ENCODE data around the gene OTOGL.
"Not testable (repeated sequence)": the region's sequence is repeated elsewhere in the genome, so short reads cannot be mapped to it uniquely, and the experiment has no call there.

OTOGL gene

DNA sequence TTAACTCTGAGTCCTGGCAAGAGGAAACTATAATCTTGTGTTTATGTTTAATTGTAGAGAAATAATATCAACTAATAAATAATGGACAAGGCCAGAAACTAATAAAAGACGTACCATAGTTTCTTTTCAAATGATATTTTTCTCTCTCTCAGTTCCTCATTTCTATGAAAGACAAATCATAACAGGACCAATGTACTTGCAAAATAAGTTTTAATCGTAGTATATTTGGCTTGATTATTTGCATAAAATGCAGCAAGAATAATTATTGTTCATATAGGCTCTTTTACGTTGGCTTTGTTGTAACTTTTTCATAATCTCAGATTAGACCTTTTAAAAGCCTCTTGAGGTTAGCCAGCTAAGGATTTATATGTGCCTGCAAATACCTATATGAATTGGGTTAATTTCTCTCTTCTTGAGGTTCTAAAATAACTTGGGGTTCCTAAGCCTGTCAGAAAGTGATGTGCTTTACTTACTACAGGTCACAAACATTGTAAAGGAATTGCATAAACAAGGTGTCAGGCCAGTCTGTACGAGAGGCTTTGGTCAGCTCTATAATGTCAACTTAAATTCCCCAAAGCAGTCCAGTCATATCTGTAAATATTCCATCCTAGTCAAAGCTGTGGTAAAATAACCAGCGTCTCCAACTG lies 191.9 kb downstream of the OTOGL start:
- DNase-seq: no peak

DNA sequence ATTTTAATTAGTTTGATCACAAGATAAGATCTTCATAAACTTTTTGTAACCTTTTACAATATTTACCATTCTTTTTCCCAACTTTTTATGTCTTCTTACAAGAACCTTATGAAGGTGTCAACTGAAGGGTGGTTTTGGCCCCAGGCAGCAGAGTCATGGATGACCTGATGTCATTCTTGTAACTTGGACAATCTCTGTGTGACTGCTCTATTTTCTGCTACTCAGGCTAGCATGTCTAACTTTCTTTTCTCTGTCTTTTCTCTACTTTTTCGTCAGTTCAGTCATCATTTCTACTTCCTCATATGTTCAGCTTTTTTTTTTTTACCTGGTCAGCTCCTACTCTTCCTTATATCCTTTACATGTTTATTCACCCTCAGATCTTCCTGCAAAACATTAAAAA lies 194.0 kb downstream of the OTOGL start:
- DNase-seq: no peak

DNA sequence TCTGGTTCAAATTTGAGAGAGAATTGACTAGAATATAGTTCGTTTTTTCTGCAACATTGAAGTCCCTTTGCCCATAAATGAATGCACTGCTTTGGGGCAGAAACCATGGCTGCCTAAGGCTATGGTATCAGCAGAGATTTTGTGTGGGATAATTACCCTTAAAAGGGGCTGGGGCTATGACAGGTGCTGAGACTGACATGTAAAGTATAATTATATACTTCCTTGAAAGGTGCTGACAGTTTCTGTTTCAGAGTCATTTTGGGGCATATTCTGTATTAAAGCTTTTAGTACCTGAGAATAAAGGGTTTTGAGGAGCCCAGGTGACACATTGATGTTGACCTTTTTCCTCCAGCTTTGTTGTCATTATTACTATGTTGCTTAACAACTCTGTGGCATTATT lies 194.4 kb downstream of the OTOGL start:
- no peak for DNase-seq

DNA sequence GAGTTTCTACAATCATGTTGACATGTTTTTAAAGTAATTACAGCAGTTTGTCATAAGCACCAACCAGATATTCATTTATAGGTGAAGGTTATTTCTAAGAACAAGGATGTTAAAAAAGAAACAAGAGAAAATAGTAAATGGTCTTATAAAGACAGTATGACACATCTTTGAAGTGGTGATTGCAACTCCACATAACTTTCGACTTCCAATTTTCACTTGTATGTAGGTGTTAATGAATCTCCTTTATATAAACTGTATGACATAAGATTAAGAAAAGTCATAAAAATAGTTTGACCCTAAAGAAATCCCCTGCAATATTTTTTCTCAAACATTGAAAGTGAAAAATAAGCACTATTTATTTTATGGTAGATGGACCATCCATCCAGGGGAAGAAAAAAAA lies 199.9 kb downstream of the OTOGL start:
- DNase-seq: no peak

DNA sequence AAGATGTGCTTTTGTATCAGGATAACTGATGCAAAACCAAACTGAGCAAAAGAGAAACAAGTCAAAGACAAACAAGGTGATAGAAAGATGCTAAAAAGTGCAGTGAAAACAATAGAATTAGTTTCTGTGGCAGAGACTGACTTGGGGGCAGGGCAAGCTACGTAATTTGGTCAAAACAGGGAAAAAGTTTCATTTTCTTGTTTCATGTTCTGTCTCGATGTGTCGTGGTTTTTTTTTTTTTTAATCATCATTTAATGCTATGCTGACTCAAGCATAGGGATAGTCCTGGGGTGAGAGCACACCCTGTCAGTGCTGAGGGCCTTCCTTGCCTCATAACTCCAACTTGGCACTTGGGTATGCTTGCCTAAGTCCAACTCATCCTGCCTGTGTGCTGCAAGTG lies 200.6 kb downstream of the OTOGL start:
- DNase-seq: no peak

DNA sequence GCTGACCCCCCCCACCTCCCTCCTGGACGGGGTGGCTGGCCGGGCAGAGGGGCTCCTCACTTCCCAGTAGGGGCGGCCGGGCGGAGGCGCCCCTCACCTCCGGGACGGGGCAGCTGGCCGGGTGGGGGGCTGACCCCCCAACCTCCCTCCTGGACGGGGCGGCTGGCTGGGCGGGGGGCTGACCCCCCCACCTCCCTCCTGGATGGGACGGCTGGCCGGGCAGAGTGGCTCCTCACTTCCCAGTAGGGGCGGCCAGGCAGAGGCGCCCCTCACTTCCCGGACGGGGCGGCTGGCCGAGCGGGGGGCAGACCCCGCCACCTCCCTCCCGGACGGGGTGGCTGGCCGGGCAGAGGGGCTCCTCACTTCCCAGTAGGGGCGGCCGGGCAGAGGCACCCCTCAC lies 208.1 kb downstream of the OTOGL start:
- not testable (repeated sequence) for DNase-seq

DNA sequence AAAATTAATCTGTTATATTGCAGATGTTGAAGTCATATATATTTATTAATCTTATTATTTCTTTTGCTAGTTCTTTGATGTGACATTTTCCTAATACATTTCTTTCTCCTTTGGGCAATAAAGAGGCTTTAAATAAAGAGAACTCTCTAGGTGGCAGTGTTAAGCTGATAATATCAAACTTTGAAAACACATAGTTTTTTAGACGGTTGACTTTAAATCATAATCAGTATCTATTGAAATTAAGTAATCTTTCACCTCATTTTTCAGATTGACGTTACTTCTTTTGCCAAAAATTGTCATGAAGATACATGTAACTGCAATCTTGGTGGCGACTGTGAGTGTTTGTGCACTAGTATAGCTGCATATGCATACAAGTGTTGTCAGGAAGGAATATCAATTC lies 213.9 kb downstream of the OTOGL start:
- DNase-seq: no peak

DNA sequence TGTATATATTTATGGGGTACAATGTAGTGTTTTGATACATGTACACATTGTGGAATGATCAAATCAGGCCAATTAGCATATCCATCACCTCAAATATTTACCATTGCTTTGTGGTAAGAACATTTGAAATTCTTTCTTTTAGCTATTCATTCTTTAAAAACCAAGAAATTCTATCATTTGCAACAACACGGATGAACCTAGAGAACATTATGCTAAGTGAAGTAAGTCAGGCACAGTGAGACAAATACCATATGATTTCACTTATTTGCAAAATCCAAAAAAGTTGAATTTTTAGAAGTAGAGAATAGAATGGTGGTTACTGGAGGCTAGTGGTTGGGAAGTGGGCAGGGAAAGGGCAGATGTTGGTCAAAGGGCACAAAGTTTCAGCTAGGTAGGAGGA lies 215.4 kb downstream of the OTOGL start:
- no peak for DNase-seq

DNA sequence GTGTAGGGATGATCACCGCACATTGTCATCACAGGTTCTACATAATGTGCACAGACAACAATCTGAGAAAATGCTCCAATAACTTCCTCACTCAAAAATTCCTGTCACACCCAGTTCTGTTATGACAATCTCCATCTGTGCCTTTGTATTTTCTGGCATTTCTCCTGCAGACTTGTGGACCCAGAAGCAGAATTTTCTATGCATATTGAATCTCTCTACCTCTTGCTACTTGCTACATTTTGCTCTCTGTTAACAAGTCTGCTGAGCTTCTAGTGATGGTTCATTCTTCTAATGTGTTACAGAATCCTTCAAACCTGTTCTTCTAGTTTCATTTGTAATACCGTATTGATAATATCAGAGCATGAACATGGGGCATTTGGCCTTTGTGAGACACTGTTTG lies 216.9 kb downstream of the OTOGL start:
- no peak for DNase-seq

DNA sequence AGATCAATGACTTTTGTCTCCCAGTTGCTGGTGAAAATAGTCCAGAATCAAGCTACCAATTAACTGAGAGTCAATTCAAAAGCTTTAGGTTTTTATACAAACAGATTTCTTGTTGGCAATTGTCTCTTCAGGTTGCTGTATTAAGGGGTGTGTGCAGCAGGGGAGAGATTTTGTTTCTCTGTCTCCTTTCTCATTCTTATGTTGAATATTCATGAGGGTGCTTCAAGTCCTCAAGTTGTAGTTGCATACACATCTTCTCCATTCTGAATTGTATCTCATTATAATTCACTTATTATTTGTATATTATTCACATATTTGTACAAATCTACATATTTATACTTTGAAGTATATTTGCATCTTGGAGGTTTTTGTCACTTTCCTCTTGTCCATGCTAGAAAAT lies 218.0 kb downstream of the OTOGL start:
- DNase-seq: no peak

DNA sequence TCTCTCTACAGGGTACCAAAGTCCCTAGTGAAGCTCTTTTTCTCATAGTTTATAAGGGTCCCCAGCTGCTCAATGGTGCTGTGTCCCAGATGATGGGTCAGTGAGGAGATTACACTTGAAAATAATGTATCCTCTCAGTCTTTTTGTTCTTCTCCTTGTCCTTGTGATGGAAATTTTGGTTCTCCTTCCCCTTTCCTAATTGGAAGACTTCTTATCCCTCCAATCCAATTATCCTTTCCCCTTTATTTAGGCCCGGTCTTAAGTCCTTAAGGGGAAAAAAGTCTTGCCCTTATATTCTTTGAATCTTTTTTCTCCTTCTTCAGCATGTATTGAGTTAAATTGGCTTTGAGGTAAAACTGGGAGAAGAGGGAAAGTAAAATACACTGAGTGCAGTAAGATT lies 218.6 kb downstream of the OTOGL start:
- DNase-seq: no peak

DNA sequence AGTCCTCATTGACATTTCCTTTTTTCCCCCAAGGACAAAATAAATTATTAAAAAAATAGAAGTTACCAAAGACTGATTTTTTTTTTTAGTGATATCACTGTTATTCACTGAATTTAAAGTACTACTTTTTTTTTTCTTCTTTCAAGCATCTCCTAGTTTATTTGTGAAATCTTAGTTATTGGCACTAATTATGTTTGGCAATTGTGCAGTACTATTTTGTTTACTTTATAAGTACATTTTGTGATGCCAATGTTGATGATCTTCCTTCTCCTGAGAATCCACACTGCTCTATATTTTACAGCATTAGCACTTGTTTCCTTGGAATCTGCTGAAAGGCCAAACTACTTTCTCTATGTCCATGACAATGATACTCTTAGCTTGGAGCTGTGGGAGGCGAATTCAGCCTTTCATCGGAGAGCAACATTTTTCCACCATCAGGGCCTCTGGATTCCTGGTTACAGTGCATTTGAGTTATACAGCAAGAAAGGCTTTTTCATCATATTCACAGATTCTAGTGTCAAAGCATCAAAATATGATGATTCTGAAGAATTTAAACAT lies 220.9 kb downstream of the OTOGL start:
- no peak for DNase-seq

DNA sequence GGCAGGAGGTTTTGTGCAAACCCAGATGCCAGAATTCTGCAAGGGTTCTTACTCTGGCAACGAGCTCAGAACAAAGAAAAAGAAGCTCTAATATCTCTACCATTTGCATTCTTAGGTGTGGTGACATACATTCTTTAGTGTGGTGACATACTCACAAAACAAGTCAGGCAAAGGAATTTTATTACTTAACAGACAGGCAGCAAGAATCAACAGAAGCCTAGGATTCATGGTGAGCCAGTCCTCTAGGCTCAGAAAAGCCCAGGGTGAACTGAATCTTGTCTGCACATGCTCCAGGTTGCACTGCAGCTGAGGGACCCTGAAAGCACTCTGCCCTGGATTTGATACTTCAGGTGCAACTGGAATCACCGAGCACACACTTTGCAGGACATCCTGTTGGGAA lies 222.3 kb downstream of the OTOGL start:
- DNase-seq: no peak

DNA sequence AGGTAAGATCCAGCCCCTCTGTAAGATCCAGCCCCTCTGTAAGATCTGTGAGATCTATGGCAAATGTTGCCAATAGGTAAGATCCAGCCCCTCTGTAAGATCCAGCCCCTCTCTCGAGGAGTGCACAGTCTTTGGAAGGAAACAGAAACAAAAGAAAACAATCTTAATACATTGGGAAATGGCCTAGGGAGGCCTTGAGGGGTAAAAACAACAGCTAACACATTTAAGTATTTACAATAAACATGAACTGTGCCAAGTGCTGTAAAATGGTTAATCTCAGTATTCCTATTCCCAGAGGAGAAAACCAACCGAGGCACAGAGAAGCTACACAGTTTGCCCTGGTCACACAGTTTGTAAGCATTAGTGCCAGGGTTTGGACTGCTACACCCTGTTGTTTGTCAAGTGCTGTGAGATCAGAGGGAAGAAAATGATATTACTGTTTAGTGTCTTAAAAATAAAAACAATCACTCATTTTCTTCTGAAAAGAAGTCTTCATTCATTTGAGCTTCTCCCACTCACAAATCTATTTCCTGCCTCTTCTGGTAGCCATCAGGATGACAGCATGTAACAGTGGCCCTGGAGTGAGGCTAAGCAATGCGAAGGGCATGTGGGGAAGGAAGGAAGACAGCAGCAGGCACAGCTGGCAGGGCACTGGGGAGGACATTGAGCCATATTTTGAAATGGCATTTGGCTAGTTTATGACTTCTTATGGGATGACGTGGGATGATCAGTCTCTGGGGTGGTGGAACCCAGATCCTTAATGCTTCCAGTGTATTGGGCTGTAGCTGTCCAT lies 226.0 kb downstream of the OTOGL start:
- no peak for DNase-seq

DNA sequence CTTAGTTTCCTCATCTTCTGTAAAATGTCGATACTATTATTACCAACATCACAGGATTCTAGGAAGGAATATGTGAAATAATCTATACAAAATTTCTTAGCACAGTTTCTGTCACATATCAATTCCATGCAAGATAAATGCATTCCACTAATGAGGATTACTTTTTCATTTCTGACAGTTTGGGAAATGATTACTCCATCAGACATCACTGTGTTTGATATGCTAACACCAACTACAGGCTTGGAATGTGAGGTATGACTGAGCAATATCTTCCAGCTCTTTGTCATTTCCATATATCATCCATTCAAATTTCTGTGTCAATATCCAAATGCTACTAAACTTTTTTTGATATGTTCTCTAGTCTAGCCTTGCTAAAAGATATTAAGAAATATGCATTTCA lies 233.5 kb downstream of the OTOGL start:
- no peak for DNase-seq

DNA sequence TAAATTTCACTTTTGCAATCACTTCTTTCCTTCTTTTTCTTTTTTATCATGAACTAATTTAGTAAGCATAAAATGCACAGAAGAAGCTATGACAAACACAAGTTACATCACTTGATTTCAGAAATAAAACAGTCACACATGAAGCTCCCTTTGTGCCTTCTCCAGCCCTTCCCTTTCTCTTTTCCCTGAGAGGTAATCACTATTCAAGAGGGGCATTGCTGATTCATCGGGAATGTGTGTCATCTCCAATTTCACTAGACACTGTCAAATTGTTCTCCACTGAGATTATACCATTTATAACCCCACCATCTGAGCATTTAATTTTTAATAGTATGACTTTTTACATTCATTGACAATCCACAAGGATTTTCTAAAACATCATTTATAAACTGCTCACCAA lies 253.1 kb downstream of the OTOGL start:
- no peak for DNase-seq

DNA sequence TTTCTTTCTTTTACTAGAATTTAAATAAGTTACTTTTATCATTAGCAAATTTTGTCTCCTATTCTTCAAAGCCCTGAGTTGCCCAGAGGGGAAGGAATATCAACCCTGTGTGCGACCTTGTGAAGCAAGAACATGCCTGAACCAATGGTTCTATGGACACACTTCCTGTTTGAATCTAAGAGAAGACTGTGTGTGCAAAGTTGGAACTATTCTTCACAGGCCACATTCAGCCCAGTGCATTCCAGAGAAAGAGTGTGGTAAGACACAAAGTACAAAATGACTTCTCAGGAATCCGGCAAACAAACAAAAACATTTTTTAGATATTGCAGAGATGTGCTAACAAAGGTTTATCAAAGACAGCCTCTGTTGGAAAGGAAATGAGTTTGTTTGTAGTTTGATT lies 253.9 kb downstream of the OTOGL start:
- DNase-seq: no peak

DNA sequence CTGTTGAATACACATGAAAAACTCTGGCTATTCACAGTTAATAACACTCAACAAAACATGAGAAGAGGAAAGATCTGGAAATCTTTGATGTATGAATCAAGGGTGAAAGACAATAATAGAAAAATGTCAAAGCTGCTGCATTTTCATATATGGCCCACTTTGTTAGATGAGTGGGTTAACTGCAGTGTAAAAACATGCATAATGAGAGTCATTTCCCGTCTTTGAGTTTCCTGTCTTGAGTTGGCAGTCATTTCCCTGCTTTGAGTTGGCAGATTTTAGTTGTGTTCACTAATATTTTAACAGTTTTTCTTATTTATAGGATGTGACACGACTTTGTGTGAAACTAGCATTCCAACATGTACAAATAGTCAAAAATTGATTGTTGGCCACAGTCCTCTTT lies 256.8 kb downstream of the OTOGL start:
- no peak for DNase-seq

DNA sequence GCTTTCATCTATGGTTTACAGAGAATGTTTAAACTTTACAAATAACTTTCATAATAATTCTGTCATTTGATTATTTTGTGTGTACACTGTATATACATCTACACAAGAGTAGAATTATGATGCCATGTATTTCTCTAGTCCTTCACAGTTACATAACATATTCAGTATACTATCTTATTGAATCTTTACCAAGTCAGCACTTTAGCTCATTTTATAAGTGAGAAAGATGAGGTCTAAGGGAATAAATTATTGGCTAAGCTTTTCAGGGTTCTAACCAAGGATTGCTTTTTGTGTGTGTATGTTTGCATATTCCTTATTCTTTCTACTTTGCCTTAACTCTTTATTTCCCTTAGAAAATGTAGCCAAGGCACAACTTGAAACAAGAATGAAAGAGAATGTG lies 260.4 kb downstream of the OTOGL start:
- DNase-seq: no peak

DNA sequence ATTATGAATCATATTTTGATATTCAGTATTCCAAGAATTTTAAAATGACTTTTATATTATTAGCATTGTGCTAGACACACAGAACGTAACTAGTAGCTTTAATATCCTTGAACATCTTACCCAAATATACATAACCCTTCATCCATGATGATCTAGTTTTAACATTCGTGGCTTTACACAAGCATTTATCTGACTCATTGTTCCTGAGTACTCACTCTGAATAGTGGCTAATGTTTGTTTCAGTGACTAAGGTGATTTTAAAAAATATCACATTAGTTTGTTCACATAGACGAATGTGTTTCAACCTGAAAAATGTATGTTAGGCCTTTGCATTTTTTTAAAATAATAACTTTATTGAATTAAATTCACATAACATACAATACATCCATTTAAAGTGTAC lies 264.7 kb downstream of the OTOGL start:
- no peak for DNase-seq

DNA sequence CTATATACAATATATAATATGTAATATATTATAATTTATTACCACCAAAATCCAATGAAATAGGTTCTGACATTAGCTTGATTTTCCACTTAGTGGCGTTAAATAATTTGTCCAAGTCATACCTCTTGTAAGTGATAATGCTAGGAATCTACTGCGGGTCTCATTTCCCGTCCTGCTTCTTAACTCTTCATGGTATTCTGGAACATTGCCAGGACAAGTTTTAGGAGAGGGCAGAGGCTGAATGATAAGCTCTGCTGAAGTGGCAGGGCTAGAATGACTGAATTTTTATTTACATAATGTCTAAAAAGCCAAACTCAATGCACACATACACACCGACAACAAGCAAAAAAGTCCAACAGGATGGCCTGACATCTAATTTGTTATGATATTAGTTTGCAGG lies 274.3 kb downstream of the OTOGL start:
- DNase-seq: no peak

DNA sequence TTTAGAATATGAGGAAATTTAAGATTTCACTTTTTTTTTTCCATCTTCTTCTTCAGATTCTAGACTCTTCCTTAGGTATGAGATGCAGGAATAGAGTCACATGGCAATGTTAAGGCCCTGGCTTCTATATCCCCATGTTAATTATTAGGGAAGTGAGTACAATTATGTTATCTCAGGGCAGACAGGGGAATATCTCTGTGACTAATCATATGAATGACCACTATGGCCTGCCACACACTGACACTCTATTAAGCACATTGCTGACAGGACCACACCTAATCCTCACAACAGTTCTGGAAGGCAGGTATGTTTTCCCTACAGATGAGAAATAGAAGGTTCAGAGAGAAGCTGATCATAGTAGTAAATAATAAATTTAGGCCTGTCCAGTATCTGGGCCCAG lies 275.3 kb downstream of the OTOGL start:
- no peak for DNase-seq

DNA sequence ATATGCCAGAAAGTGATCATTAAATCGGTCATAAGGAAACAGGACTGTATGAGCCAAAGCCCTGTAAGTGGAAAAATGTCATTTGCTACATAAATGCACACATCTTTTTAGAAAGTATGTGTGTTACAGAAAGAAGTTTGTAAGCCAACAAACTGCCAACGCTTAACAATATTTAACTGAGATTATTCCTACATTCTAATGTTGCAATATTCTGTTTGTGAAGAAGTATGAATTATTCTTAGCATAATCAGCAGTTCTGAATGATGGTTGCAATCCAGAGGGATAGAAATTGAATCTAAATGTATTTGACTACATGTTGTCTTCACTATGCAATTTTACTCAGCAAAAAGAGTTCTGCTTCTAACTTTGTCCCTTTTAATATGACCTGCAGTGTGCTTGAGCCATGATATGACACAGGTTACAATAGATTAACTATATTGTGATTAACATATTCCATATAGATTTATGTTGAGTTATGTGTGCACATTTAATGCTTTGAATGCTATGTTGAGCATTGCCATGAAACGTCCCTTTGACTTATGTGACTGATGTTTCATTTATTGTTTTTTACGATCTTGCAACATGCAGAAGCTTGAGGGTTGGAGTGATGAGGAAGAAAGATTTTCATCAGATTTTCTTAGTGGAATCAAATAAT lies 277.9 kb downstream of the OTOGL start:
- DNase-seq: no peak

DNA sequence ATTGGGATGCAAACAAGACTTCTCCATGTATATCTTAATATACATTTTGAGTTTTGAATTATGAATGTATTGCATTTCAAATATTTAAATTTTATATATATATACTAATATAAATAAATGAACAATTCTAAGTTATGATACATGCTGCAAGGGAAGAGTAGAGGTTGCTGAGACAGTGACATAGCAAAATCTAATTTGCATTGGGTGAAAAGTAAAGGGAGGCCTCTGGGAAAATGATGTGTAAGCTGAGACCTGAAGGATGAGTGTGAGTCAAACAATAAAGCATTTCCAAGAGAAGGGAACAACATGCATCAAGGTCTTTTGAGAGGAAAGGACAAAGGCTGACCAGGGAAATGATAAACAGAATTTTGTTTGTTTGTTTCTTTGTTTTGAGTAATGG lies 281.8 kb downstream of the OTOGL start:
- DNase-seq: no peak

All from NK-92 treated with Interleukin-12 subunit alpha and Interleukin-12 subunit beta, amount 100 ng/mL, for 24 hours (cell line).